Common myeloid progenitor, CD34-positive (primary cell): ENCODE results near the gene MEF2D.

Source experiments
- CTCF ChIA-PET: fragments of 350-600 bp; sonication (Branson Sonifier 250); formaldehyde crosslinking; loops from one replicate; lab custom pipeline; 2021; ENCODE audit warnings: antibody characterized with exemption; lab: Charles Lee
- POLR2A ChIA-PET: fragments of 350-600 bp; sonication (Branson Sonifier 250); formaldehyde crosslinking; loops from one replicate; lab custom pipeline; 2021; ENCODE audit warnings: antibody characterized with exemption; lab: Charles Lee
- DNase-seq, 3 donors: peaks; one replicate each; pipeline versions ENCODE4 v3.0.0 to v3.0.0-alpha.2; 2013
- H3K27ac ChIP-seq, 2 experiments: 1 replicate in 1 of 2; 2 replicates in 1 of 2; pipeline ENCODE4 v1.7.0; 2013; ENCODE audit warnings: inconsistent platforms in 2 of 2, low read length in 2 of 2, mild to moderate bottlenecking in 2 of 2, low read depth in 1 of 2, moderate library complexity in 1 of 2; ENCODE audit not compliant: severe bottlenecking in 2 of 2, insufficient read depth in 1 of 2, poor library complexity in 1 of 2
- H3K27me3 ChIP-seq, 5 experiments: replicated peaks in 2 of 5; 1 replicate in 3 of 5; 2 replicates in 2 of 5; pipeline versions ENCODE4 v1.6.1 to v1.7.0; 2013; ENCODE audit warnings: low read length in 4 of 5, mild to moderate bottlenecking in 2 of 5, moderate library complexity in 2 of 5, inconsistent platforms in 1 of 5; ENCODE audit not compliant: insufficient read depth in 5 of 5, control insufficient read depth in 4 of 5
- H3K36me3 ChIP-seq, 4 experiments: 1 replicate in 2 of 4; 2 replicates in 2 of 4; pipeline versions ENCODE4 v1.6.1 to v1.7.0; 2013; ENCODE audit warnings: low read length in 3 of 4, control low read depth in 1 of 4, mild to moderate bottlenecking in 1 of 4; ENCODE audit not compliant: control insufficient read depth in 4 of 4, insufficient read depth in 4 of 4
- H3K4me1 ChIP-seq, 4 experiments: 1 replicate in 3 of 4; 2 replicates in 1 of 4; pipeline versions ENCODE4 v1.6.1 to v1.7.1; 2013; ENCODE audit warnings: low read length in 3 of 4, mild to moderate bottlenecking in 3 of 4, control low read depth in 1 of 4, inconsistent platforms in 1 of 4, moderate library complexity in 1 of 4; ENCODE audit not compliant: control insufficient read depth in 4 of 4, insufficient read depth in 4 of 4; ENCODE audit errors: control extremely low read depth in 1 of 4
- H3K4me3 ChIP-seq, 7 experiments: 1 replicate in 4 of 7; 2 replicates in 3 of 7; pipeline versions ENCODE4 v1.5.1 to v1.7.0; 2013; ENCODE audit warnings: mild to moderate bottlenecking in 7 of 7, low read length in 6 of 7, moderate library complexity in 6 of 7, inconsistent platforms in 2 of 7, low read depth in 2 of 7, control low read depth in 1 of 7; ENCODE audit not compliant: insufficient read depth in 4 of 7, control insufficient read depth in 1 of 7; ENCODE audit errors: extremely low read depth in 1 of 7
- H3K9me3 ChIP-seq, 5 experiments: 1 replicate in 4 of 5; 2 replicates in 1 of 5; pipeline versions ENCODE4 v1.6.1 to v1.7.1; 2013; ENCODE audit warnings: low read length in 4 of 5, mild to moderate bottlenecking in 2 of 5, inconsistent platforms in 1 of 5, low read depth in 1 of 5, moderate library complexity in 1 of 5; ENCODE audit not compliant: control insufficient read depth in 4 of 5, insufficient read depth in 2 of 5; ENCODE audit errors: control extremely low read depth in 1 of 5
- whole genome bisulfite sequencing: methylation state at CpG from one replicate; pipeline ENCODE4 v1.1.5; 2013; ENCODE audit not compliant: insufficient coverage; 5-methylcytosine and 5-hydroxymethylcytosine counted together

Gene MEF2D

GRCh38 chr1:156438278-156438987, 62.1 kb downstream of the MEF2D start:
- no peak overlapping the region for H3K4me3 ChIP-seq
- no peak for DNase-seq
- H3K4me1 ChIP-seq: peaks cover 0 to 23% (median 14%) of the 10 kb centered on the region in 4 experiments
- H3K9me3 ChIP-seq: no peaks in the 10 kb centered on the region
- no peaks in the 10 kb centered on the region for H3K36me3 ChIP-seq
- no peak overlapping the region for H3K27ac ChIP-seq
- 17% methylated on average over 5 of the region's 7 CpGs for WGBS
- CTCF ChIA-PET: no interaction called here
- peaks cover 50 to 100% (median 71%) of the 10 kb centered on the region in 5 experiments for H3K27me3 ChIP-seq
- POLR2A ChIA-PET: no interaction called here

- 25% methylated on average over 11 of the region's 19 CpGs for WGBS
- H3K36me3 ChIP-seq: no peaks in the 10 kb centered on the region
- no peak overlapping the region for H3K27ac ChIP-seq
- H3K4me3 ChIP-seq: no peak overlapping the region
- H3K27me3 ChIP-seq: peaks cover 44 to 100% (median 77%) of the 10 kb centered on the region in 5 experiments
- peaks cover 0 to 23% (median 14%) of the 10 kb centered on the region in 4 experiments for H3K4me1 ChIP-seq
- H3K9me3 ChIP-seq: no peaks in the 10 kb centered on the region
- DNase-seq: no peak
- POLR2A ChIA-PET: no interaction called here
- CTCF ChIA-PET: interaction anchor here (0.7 to 8.3 kb wide), 5 partner anchors 9 to 52 kb away, joined by 3 to 88 read pairs (median 6); no protein-coding TSS in a partner anchor
Measured at GRCh38 chr1:156437037-156437867, 63.3 kb downstream of the MEF2D start.

GRCh38 chr1:156436141-156437036, 64.2 kb downstream of the MEF2D start:
- Histone ChIP-seq H3K4me3 (peak overlapping the region in 3 of 7 experiments; percentile 39 to 50 (median 42)), H3K9me3 (no peaks in the 10 kb centered on the region), H3K27me3 (peaks cover 41 to 100% (median 73%) of the 10 kb centered on the region in 5 experiments), H3K4me1 (peaks cover 0 to 23% (median 14%) of the 10 kb centered on the region in 4 experiments), H3K36me3 (no peaks in the 10 kb centered on the region), H3K27ac (no peak overlapping the region)
- WGBS: 2% methylated on average over 66 of the region's 77 CpGs
- POLR2A ChIA-PET: no interaction called here
- CTCF ChIA-PET: interaction anchor here (0.7 to 8.3 kb wide), 6 partner anchors 10 to 51 kb away, joined by 3 to 88 read pairs (median 6); no protein-coding TSS in a partner anchor
- DNase-seq: peak in 1 of 3 donors; percentile 18

- H3K27ac ChIP-seq: no peak overlapping the region
- peaks cover 0 to 23% (median 14%) of the 10 kb centered on the region in 4 experiments for H3K4me1 ChIP-seq
- H3K27me3 ChIP-seq: peaks cover 36 to 100% (median 71%) of the 10 kb centered on the region in 5 experiments
- peak overlapping the region in 4 of 7 experiments; percentile 25 to 50 (median 40) for H3K4me3 ChIP-seq
- POLR2A ChIA-PET: no interaction called here
- no peaks in the 10 kb centered on the region for H3K36me3 ChIP-seq
- peak in 2 of 3 donors; percentile 41 to 50 for DNase-seq
- CTCF ChIA-PET: interaction anchor here (1.8 to 8.3 kb wide), 4 partner anchors 10 to 50 kb away, joined by 6 to 88 read pairs (median 14); no protein-coding TSS in a partner anchor
- 1% methylated on average over 34 of the region's 59 CpGs for WGBS
- H3K9me3 ChIP-seq: no peaks in the 10 kb centered on the region
Measured at GRCh38 chr1:156435545-156436140, 64.9 kb downstream of the MEF2D start.

GRCh38 chr1:156434989-156435544, 65.5 kb downstream of the MEF2D start:
- H3K36me3 ChIP-seq: no peaks in the 10 kb centered on the region
- peaks cover 33 to 100% (median 71%) of the 10 kb centered on the region in 5 experiments for H3K27me3 ChIP-seq
- peaks cover 0 to 23% (median 14%) of the 10 kb centered on the region in 4 experiments for H3K4me1 ChIP-seq
- H3K27ac ChIP-seq: no peak overlapping the region
- WGBS: 6% methylated on average over 17 of the region's 20 CpGs
- CTCF ChIA-PET: interaction anchor here (1.5 to 8.3 kb wide), 6 partner anchors 11 to 50 kb away, joined by 3 to 88 read pairs (median 8); no protein-coding TSS in a partner anchor
- POLR2A ChIA-PET: no interaction called here
- peak overlapping the region in 3 of 7 experiments; percentile 25 to 42 (median 39) for H3K4me3 ChIP-seq
- peak in 2 of 3 donors; percentile 37 to 59 for DNase-seq
- H3K9me3 ChIP-seq: no peaks in the 10 kb centered on the region

- H3K27me3 ChIP-seq: peaks cover 34 to 100% (median 68%) of the 10 kb centered on the region in 5 experiments
- POLR2A ChIA-PET: no interaction called here
- peaks cover 0 to 20% (median 10%) of the 10 kb centered on the region in 4 experiments for H3K4me1 ChIP-seq
- H3K27ac ChIP-seq: no peak overlapping the region
- 80% methylated on average over 1 of the region's 1 CpG for WGBS
- CTCF ChIA-PET: interaction anchor here (1.0 to 8.3 kb wide), 6 partner anchors 8 to 48 kb away, joined by 3 to 88 read pairs (median 21); no protein-coding TSS in a partner anchor
- no peak overlapping the region for H3K4me3 ChIP-seq
- no peaks in the 10 kb centered on the region for H3K9me3 ChIP-seq
- no peak for DNase-seq
- H3K36me3 ChIP-seq: no peaks in the 10 kb centered on the region
Measured at GRCh38 chr1:156433602-156434001, 67.0 kb downstream of the MEF2D start.
